GM19023 (cell line): ENCODE data around the gene EMC10.

Source experiments
- ATAC-seq: cut with Tn5 transposase; IDR thresholded peaks from one replicate; pipeline ENCODE4 v1.9.1; 2021; ENCODE audit warnings: mild to moderate bottlenecking, moderate library complexity; ENCODE audit not compliant: unreplicated experiment

Gene EMC10

GRCh38 chr19:50477751-50478515 is 1.6 kb downstream of the EMC10 start:
- no peak for ATAC-seq

GRCh38 chr19:50478901-50479715 is 2.8 kb downstream of the EMC10 start:
- ATAC-seq = no peak

GRCh38 chr19:50479761-50480251 is 3.5 kb downstream of the EMC10 start:
- no peak for ATAC-seq

- ATAC-seq = no peak
Observed at GRCh38 chr19:50480281-50481111, 4.2 kb downstream of the EMC10 start.

- ATAC-seq = no peak
Observed at GRCh38 chr19:50481351-50482149, 5.2 kb downstream of the EMC10 start.

- ATAC-seq = no peak
Observed at GRCh38 chr19:50482271-50482855, 6.1 kb downstream of the EMC10 start.

GRCh38 chr19:50482916-50483315 is 6.6 kb downstream of the EMC10 start:
- ATAC-seq = no peak

- ATAC-seq = no peak
Observed at GRCh38 chr19:50485284-50485955, 9.1 kb downstream of the EMC10 start.

GRCh38 chr19:50486823-50487515 is 10.7 kb downstream of the EMC10 start:
- no peak for ATAC-seq

GRCh38 chr19:50488389-50489194 is 12.3 kb downstream of the EMC10 start:
- ATAC-seq = no peak

- ATAC-seq = no peak
Observed at GRCh38 chr19:50489461-50490011, 13.2 kb downstream of the EMC10 start.

- ATAC-seq = no peak
Observed at GRCh38 chr19:50490411-50490811, 14.1 kb downstream of the EMC10 start.

GRCh38 chr19:50490991-50491472 is 14.7 kb downstream of the EMC10 start:
- ATAC-seq = no peak

GRCh38 chr19:50492303-50493052 is 16.2 kb downstream of the EMC10 start:
- no peak for ATAC-seq

GRCh38 chr19:50493171-50493570 is 16.9 kb downstream of the EMC10 start:
- ATAC-seq = no peak

- ATAC-seq = no peak
Observed at GRCh38 chr19:50494186-50495019, 18.1 kb downstream of the EMC10 start.
